Measurements from ENCODE around the gene HSDL1.

GRCh38 chr16:84177741-84178073, 32.7 kb upstream of the HSDL1 start:
- TF ChIP-seq CTCF (IDR thresholded peaks at IDR 0.05; ENCODE audit: low read depth, low read length) = no peak
- no peak for TF ChIP-seq EZH2phosphoT487 (IDR thresholded peaks at IDR 0.05; ENCODE audit: low read depth)
